Stimulated activated CD4-positive, alpha-beta T cell treated with anti-CD3 and anti-CD28 coated beads, Interleukin-1b, Interleukin-23, amount 100 ng/mL, for 4 hours (primary cell): ENCODE results near the gene HABP4.

ENCODE experiments used
- DNase-seq, 2 donors: peaks; one replicate each; pipeline ENCODE4 v3.0.0-alpha.2; 2020; ENCODE audit warnings: low read depth in 2 of 2

Gene HABP4

GRCh38 chr9:96522366-96522765 is 72.4 kb downstream of the HABP4 start:
- DNase-seq, result no peak

GRCh38 chr9:96523374-96523773 is 73.4 kb downstream of the HABP4 start:
- no peak for DNase-seq

- DNase-seq, result no peak
Measured at GRCh38 chr9:96524045-96524444, 74.1 kb downstream of the HABP4 start.

GRCh38 chr9:96524764-96525163 is 74.8 kb downstream of the HABP4 start:
- DNase-seq, result no peak

- DNase-seq, result no peak
Measured at GRCh38 chr9:96532173-96532572, 82.2 kb downstream of the HABP4 start.

- no peak for DNase-seq
Measured at GRCh38 chr9:96540106-96540505, 90.1 kb downstream of the HABP4 start.
